ENCODE measurements around the gene F10.

The F10 gene

GRCh38 chr13:113074401-113074800, 48.2 kb upstream of the F10 start:
- no peak for ATAC-seq
- TF ChIP-seq ZNF8 (CRISPR knock-in tag; IDR thresholded peaks at IDR 0.05), result no peak
- TF ChIP-seq SNAI2 (CRISPR knock-in tag; IDR thresholded peaks at IDR 0.05), result no peak
- no peak for TF ChIP-seq RARB (CRISPR knock-in tag; IDR thresholded peaks at IDR 0.05)
- no peak for TF ChIP-seq TSHZ2 (CRISPR knock-in tag; IDR thresholded peaks at IDR 0.05)
- TF ChIP-seq TOX (CRISPR knock-in tag; IDR thresholded peaks at IDR 0.05; ENCODE audit: borderline replicate concordance), result no peak

- TF ChIP-seq SNAI2 (CRISPR knock-in tag; IDR thresholded peaks at IDR 0.05) (no peak), CREB5 (CRISPR knock-in tag; IDR thresholded peaks at IDR 0.05; ENCODE audit: low read depth) (no peak), ISL1 (CRISPR knock-in tag; IDR thresholded peaks at IDR 0.05) (no peak), TOX (CRISPR knock-in tag; IDR thresholded peaks at IDR 0.05; ENCODE audit: borderline replicate concordance) (no peak), ESRRG (CRISPR knock-in tag; IDR thresholded peaks at IDR 0.05) (no peak), PATZ1 (CRISPR knock-in tag; IDR thresholded peaks at IDR 0.05; ENCODE audit: borderline replicate concordance) (no peak), BACH2 (CRISPR knock-in tag; IDR thresholded peaks at IDR 0.05; ENCODE audit: borderline replicate concordance) (no peak), RARB (CRISPR knock-in tag; IDR thresholded peaks at IDR 0.05) (no peak), GLIS3 (CRISPR knock-in tag; IDR thresholded peaks at IDR 0.05) (no peak), POU6F1 (CRISPR knock-in tag; IDR thresholded peaks at IDR 0.05; ENCODE audit: borderline replicate concordance, low read depth) (no peak), ZNF70 (CRISPR knock-in tag; IDR thresholded peaks at IDR 0.05) (no peak), PPARA (CRISPR knock-in tag; IDR thresholded peaks at IDR 0.05; ENCODE audit: borderline replicate concordance) (no peak), TSHZ2 (CRISPR knock-in tag; IDR thresholded peaks at IDR 0.05) (no peak), ZNF565 (CRISPR knock-in tag; conservative IDR thresholded peaks at IDR 0.05; ENCODE audit: low read depth) (no peak)
Measured at GRCh38 chr13:113074876-113075275, 47.7 kb upstream of the F10 start.

GRCh38 chr13:113075711-113076110, 46.9 kb upstream of the F10 start:
- TF ChIP-seq SNAI2 (CRISPR knock-in tag; IDR thresholded peaks at IDR 0.05), result no peak
- TF ChIP-seq ESRRG (CRISPR knock-in tag; IDR thresholded peaks at IDR 0.05), result no peak
- ATAC-seq, result no peak

More at GRCh38 chr13:113074876-113075275, 47.7 kb upstream of the F10 start:
- ATAC-seq, result no peak

- ATAC-seq, result no peak
- TF ChIP-seq RARB (CRISPR knock-in tag; IDR thresholded peaks at IDR 0.05) (no peak), ZFP3 (CRISPR knock-in tag; IDR thresholded peaks at IDR 0.05) (no peak), ZC3H10 (CRISPR knock-in tag; IDR thresholded peaks at IDR 0.05) (no peak), ZNF70 (CRISPR knock-in tag; IDR thresholded peaks at IDR 0.05) (no peak), CSDC2 (CRISPR knock-in tag; IDR thresholded peaks at IDR 0.05) (no peak), ZNF8 (CRISPR knock-in tag; IDR thresholded peaks at IDR 0.05) (no peak), CSRNP3 (CRISPR knock-in tag; IDR thresholded peaks at IDR 0.05) (no peak), POU6F1 (CRISPR knock-in tag; IDR thresholded peaks at IDR 0.05; ENCODE audit: borderline replicate concordance, low read depth) (no peak), BACH2 (CRISPR knock-in tag; IDR thresholded peaks at IDR 0.05; ENCODE audit: borderline replicate concordance) (no peak), GLIS3 (CRISPR knock-in tag; IDR thresholded peaks at IDR 0.05) (no peak), ZNF565 (CRISPR knock-in tag; conservative IDR thresholded peaks at IDR 0.05; ENCODE audit: low read depth) (no peak)
Measured at GRCh38 chr13:113076681-113077401, 45.8 kb upstream of the F10 start.

Measured in SK-N-SH treated with all-trans-retinoic acid at 6 μM for 48 hours (cell line).